ENCODE results near the gene COLEC11.

GRCh38 chr2:3610415-3610814, 15.5 kb downstream of the COLEC11 start:
- no peak for TF ChIP-seq POLR2A (IDR thresholded peaks at IDR 0.05; ENCODE audit: low read depth, low read length)
- TF ChIP-seq POLR2AphosphoS5 (IDR thresholded peaks at IDR 0.05; ENCODE audit: low read depth, low read length): no peak

Data from GM12892 (cell line).